Measurements from ENCODE around the gene MESD. TPM values are rescaled to one million over a fixed set of nuclear protein-coding genes. Genes with fewer than 3 reads are reported as not detected.

MESD gene
- total RNA-seq, 1 donor from 2014 or later, result 24.2 TPM

- Histone ChIP-seq H3K4me3 (no peak overlapping the region), H3K4me1 (peaks cover 11% of the 10 kb centered on the region), H3K9me3 (no peaks in the 10 kb centered on the region), H3K36me3 (no peaks in the 10 kb centered on the region), H3K27me3 (ENCODE audit: low read depth) (no peaks in the 10 kb centered on the region), H3K27ac (no peak overlapping the region)
- intact Hi-C loops (cut with DNase I), result no loop called here
- DNase-seq (no peak), ATAC-seq (no peak)
- TF ChIP-seq CTCF (IDR thresholded peaks at IDR 0.05), result no peak
Observed at GRCh38 chr15:81013396-81013929, 23.8 kb upstream of the MESD start.

GRCh38 chr15:81012588-81012987, 23.0 kb upstream of the MESD start:
- no peak for ATAC-seq
- no peak for TF ChIP-seq CTCF (IDR thresholded peaks at IDR 0.05)
- Histone ChIP-seq H3K36me3 (no peaks in the 10 kb centered on the region), H3K27ac (no peak overlapping the region), H3K9me3 (no peaks in the 10 kb centered on the region), H3K27me3 (ENCODE audit: low read depth) (no peaks in the 10 kb centered on the region), H3K4me1 (peaks cover 19% of the 10 kb centered on the region), H3K4me3 (no peak overlapping the region)
- intact Hi-C loops (cut with DNase I), result no loop called here
- no peak for DNase-seq

- no peak for DNase-seq
- intact Hi-C loops (cut with DNase I), result no loop called here
- ATAC-seq, result no peak
- H3K9me3 ChIP-seq, result no peaks in the 10 kb centered on the region
- no peaks in the 10 kb centered on the region for H3K27me3 ChIP-seq (ENCODE audit: low read depth)
- TF ChIP-seq CTCF (IDR thresholded peaks at IDR 0.05), result no peak
- H3K27ac ChIP-seq, result no peak overlapping the region
- no peak overlapping the region for H3K4me3 ChIP-seq
- peaks cover 26% of the 10 kb centered on the region for H3K4me1 ChIP-seq
- H3K36me3 ChIP-seq, result no peaks in the 10 kb centered on the region
Observed at GRCh38 chr15:81011593-81011992, 22.0 kb upstream of the MESD start.

GRCh38 chr15:81010086-81010485, 20.5 kb upstream of the MESD start:
- TF ChIP-seq CTCF (IDR thresholded peaks at IDR 0.05), result no peak
- intact Hi-C loops (cut with DNase I), result no loop called here
- Histone ChIP-seq H3K4me3 (no peak overlapping the region), H3K27ac (no peak overlapping the region), H3K9me3 (no peaks in the 10 kb centered on the region), H3K36me3 (no peaks in the 10 kb centered on the region), H3K27me3 (ENCODE audit: low read depth) (no peaks in the 10 kb centered on the region), H3K4me1 (peaks cover 29% of the 10 kb centered on the region)
- DNase-seq (no peak), ATAC-seq (no peak)

GRCh38 chr15:81008312-81008711, 18.7 kb upstream of the MESD start:
- Histone ChIP-seq H3K4me3 (no peak overlapping the region), H3K4me1 (peaks cover 47% of the 10 kb centered on the region), H3K27ac (no peak overlapping the region), H3K36me3 (peaks cover 16% of the 10 kb centered on the region), H3K27me3 (ENCODE audit: low read depth) (no peaks in the 10 kb centered on the region), H3K9me3 (no peaks in the 10 kb centered on the region)
- ATAC-seq (no peak), DNase-seq (no peak)
- no peak for TF ChIP-seq CTCF (IDR thresholded peaks at IDR 0.05)
- intact Hi-C loops (cut with DNase I), result loop anchor here (10.0 kb wide), 1 partner anchor 86 kb away; no protein-coding TSS in a partner anchor
